Subcutaneous adipose tissue (tissue), 4 donors: ENCODE results near the gene PRKRIP1. TPM values are rescaled to one million over a fixed set of nuclear protein-coding genes. Genes with fewer than 3 reads are reported as not detected.
"Not testable (repeated sequence)": the region's sequence is repeated elsewhere in the genome, so short reads cannot be mapped to it uniquely, and the experiment has no call there.

Experiments
- total RNA-seq, 4 donors: library from RNA; depleted of rRNA; stranded (reverse); fragments of >200 nt; gene quantifications; one replicate each; pipeline ENCODE4 v1.1.0, GENCODE V29; 2016
- TF ChIP-seq, protein P1 (sequence below): fragments of 450-650 bp; IDR thresholded peaks from one replicate; pipeline ENCODE4 v1.5.1; 2016; ENCODE audit warnings: low read depth, mild to moderate bottlenecking, control low read depth, antibody characterized with exemption, moderate library complexity

Gene PRKRIP1
- 10 to 100 TPM; 14.3 to 39.7 (median 21.9) TPM for total RNA-seq

DNA sequence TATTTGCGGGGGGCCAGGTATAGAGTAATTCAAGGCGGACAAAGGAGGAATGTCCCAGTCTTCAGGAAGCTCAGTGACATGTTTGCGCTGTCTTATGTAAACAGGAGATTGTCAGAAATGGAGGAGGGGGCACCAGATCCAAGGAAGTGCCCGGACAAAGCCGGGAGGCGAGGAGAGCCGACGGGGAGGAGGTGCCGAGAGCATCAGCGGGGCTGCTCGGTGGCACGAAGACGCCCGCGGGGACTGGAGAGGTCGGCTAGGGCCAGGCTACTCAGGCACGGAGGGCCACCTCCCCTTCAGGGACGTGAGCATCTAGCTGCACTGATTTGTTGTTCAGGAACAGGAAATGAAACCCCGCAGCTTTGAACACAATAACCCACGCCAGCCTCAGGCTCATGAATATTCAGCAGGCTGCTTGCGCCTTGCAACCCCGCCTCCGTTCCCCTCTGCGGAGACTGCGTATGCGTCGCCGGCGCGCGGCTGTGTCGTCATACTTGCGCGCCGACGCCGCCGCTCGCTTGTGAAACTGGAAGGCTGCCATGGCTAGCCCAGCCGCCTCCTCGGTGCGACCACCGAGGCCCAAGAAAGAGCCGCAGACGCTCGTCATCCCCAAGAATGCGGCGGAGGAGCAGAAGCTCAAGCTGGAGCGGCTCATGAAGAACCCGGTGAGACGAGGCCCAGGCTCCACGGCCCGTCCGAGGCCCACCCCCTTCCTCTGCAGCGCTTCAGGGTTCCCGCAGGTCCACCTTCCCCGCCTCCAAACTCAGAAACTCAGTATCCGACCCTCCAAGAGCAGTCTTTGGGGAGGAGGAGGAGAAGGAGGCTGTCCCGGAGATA is at the start of gene PRKRIP1:
Gene PRKRIP1 (plus strand): TSS at position 491 of the 837 bp plus-strand sequence. CDS start 49 bp downstream, at position 540.
- TF ChIP-seq, protein P1, sequence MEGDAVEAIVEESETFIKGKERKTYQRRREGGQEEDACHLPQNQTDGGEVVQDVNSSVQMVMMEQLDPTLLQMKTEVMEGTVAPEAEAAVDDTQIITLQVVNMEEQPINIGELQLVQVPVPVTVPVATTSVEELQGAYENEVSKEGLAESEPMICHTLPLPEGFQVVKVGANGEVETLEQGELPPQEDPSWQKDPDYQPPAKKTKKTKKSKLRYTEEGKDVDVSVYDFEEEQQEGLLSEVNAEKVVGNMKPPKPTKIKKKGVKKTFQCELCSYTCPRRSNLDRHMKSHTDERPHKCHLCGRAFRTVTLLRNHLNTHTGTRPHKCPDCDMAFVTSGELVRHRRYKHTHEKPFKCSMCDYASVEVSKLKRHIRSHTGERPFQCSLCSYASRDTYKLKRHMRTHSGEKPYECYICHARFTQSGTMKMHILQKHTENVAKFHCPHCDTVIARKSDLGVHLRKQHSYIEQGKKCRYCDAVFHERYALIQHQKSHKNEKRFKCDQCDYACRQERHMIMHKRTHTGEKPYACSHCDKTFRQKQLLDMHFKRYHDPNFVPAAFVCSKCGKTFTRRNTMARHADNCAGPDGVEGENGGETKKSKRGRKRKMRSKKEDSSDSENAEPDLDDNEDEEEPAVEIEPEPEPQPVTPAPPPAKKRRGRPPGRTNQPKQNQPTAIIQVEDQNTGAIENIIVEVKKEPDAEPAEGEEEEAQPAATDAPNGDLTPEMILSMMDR, result no peak

- TF ChIP-seq, protein P1, result not testable (repeated sequence)
Measured at GRCh38 chr7:102356344-102356743, 39.8 kb upstream of the PRKRIP1 start, which contains the start of gene SPDYE6. Gene SPDYE6 (minus strand): TSS chr7:102356444. CDS start chr7:102356023, 421 bp downstream.

DNA sequence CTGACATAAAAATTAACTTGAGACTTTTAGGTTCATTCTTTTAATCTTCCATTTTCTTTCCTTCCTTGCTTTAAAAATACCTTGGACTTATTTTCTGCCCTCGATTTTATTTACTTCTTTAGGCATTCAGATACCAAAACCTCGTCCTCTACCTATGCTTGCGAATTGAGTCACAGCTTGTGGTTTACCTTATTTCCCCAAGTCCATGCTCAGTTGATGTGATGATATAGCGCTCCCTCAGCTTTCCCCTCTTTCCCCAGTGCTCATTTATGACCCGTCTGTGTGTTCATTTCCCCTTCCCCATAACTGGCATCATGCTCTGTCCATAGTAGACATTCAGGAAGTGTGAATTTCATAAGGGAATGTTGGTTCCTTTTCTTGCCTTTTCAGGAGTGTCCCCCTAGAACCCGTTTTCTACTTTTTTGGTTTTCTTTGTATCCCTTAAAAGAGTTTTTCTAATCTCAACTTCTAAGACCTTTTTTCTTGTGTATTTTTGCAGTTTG is 19.1 kb upstream of the PRKRIP1 start:
- TF ChIP-seq, protein P1, result no peak

GRCh38 chr7:102387064-102387463 is 9.1 kb upstream of the PRKRIP1 start:
- TF ChIP-seq, protein P1, result no peak

DNA sequence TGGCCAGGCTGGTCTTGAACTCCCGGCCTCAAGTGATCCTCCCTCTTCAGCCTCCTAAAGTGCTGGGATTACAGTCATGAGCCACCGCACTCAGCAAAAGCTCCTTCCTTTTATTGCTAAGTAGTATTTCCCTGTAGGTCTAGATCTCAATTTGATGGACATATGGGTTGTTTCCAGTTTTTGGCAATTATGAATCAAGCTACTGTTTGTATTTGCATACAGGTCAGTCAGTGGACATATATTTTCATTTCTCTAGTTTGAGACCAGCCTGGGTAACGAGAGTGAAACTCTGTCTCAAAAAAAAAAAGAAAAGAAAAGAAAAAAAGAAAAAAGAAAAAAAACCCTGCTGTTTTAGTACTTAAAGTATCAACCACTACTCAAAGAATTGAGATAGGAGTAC is 6.4 kb upstream of the PRKRIP1 start:
- TF ChIP-seq, protein P1, result no peak

DNA sequence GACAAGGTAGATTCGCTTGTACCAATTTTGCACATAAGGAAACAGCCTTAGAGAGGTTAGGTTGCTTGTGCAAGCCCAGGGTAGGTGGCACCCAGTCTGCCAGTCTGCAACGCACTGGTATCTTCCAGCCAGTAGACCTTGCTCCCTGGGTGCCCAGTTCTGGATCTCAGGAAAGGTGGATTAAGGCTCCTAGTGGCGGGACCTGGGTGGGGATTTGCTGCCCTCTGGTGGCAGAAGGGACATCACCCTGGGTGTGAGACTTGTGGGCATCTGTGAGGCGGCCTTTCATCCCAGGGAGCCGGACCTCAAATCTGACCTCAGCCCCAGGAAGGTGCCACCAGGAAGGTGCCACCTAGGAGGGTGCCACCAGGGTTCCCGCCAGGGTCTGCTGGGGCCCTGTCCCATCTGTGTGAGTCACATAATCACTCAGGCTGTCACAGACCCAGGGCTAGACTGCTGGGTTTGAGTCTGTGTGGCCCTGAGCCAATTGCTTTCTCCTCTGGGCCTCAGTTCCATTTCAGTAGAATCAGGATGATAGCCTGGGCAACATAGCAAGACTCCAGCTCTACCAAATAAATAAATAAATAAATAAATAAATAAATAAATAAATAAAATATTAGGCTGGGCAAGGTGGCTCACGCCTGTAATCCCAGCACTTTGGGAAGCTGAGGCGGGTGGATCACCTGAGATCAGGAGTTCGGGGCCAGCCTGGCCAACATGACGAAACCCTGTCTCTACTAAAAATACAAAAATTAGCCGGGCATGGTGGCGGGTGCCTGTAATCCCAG is 5.3 kb upstream of the PRKRIP1 start:
- TF ChIP-seq, protein P1, result no peak

DNA sequence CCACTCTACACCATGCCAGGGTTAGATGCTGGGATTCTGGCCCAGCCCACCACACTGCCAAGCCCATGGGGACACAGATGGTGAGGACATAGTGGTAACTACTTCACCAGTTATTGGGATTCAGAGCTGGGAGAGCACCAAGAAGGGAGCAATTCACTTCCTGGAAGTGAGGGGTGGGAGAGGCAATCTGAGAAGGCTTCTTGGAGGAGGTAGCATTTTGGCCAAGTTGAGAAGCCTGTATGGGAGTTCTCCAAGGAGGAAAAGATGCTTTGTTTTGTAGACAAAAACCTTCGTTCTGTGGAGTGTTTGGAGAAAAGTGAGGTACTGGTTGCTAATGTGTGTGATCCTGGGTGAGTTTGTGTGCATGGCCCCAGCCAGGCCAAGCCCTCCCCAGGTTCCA is 3.8 kb upstream of the PRKRIP1 start:
- TF ChIP-seq, protein P1, result no peak
